Amniotic stem cell (primary cell): Measurements from ENCODE around the gene CHCHD6.

Experiments
- DNase-seq: peaks from one replicate; lab custom pipeline; 2025; lab: John Stamatoyannopoulos, UW

Gene CHCHD6

GRCh38 chr3:126703512-126704493 is at the start of gene CHCHD6:
TSS of gene CHCHD6 (plus strand) at chr3:126704240. CDS start at chr3:126704313, 73 bp downstream.
- DNase-seq = peak; percentile 89

DNA sequence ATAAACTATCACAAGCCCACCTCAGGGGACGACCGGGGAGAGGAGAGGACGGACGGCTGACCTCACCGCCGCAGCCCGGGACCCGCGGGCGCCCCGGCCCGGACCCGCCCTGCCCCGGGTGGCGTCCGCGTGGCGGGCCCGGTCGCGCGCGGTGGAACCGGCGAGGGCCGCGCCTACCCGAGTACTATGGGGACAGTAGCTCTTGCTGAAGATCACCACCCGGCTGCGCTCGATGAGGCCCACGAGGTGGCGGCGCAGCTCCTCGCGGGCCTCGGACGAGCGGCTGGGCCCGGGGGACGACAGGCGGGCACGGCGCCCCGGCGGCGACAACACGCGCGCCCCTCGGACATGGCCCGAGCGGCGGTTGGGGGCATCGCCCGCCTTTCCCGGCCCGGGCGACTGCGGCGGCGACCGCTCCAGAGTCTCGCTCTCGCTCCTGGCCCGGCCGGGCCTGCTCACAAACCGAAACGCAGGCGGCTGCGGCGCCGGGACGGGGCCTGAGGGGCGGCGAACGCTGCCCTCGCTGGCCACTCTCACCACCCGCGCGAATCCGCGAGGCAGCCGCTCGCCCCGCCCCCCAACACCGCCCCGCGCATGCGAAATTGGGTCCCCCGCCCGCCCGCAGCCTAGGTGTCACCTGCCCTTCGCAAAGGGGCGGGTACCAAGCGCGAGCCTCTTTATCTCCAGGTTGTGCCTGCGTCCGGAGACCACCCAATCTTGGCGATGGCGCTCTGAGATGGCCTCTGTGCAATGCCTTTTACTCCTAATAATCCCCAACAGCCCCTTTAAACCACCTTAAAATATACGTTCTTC is 49.3 kb upstream of the CHCHD6 start, which contains the start of gene TXNRD3:
TSS of gene TXNRD3 (minus strand) at position 554 of the 813 bp plus-strand sequence.
- DNase-seq = peak; percentile 29

DNA sequence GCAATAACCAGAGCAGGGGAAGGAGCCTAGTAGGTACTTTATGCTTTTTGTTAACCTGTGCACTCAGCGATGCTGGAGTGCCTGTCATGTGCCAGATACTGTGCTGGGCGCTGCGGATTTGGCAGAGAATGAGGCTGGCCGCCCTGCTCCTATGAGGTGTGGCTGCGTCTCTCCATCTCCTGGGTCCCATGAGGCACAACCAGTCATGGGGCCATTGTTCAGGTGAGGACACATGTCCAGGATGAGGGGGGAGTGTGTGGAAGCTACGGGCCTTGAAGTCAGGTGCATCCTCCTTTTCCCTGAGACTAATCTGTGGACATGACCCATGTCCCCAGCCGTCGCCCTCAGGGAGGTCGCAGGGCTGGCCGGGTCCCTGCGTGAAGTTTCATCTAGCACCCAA is 48.2 kb upstream of the CHCHD6 start:
- DNase-seq = no peak

DNA sequence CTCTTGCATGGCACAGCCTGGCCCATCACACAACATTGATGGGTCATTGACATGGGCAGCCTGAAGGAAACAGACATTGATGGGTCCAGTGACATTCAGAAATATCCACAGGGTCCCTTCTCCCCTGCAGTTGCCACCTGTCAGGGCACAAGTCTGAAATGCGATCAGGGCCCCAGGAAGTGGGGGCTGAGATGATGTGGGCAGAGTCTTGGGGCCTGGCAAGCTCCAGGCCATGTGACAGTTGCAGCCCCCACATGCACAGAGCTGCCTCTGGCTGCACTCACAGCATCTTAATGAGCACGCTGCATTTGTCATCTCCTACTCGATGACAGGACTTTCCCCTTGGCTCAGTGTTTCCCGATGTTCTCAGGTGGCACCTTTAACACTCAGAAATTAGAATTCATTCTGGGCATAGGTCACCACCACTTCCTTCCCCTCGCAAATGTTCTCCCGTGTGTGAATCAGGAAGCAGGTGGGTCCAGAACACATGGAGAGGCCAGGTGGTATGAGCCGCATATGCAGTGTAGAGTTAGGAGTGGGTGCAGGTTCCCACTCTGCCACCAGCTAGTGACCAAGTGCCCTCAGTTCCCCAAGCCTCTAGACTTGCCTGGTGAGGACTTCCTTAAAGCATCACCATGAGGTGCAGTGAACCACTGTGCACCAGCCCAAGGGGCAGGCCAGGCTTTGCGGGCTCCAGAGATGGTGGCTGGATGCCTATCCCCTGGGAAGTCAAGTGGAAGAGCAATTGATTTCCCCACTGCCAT is 47.5 kb upstream of the CHCHD6 start:
- no peak for DNase-seq

GRCh38 chr3:126657901-126658300 is 46.1 kb upstream of the CHCHD6 start:
- no peak for DNase-seq

- no peak for DNase-seq
These were observed 45.5 kb upstream of the CHCHD6 start for GRCh38 chr3:126658584-126658983.

- DNase-seq = no peak
These were observed 43.8 kb upstream of the CHCHD6 start for GRCh38 chr3:126659915-126660886.

GRCh38 chr3:126661532-126662364 is 42.3 kb upstream of the CHCHD6 start:
- DNase-seq = no peak

- DNase-seq = no peak
These were observed 40.8 kb upstream of the CHCHD6 start for GRCh38 chr3:126663257-126663656.

DNA sequence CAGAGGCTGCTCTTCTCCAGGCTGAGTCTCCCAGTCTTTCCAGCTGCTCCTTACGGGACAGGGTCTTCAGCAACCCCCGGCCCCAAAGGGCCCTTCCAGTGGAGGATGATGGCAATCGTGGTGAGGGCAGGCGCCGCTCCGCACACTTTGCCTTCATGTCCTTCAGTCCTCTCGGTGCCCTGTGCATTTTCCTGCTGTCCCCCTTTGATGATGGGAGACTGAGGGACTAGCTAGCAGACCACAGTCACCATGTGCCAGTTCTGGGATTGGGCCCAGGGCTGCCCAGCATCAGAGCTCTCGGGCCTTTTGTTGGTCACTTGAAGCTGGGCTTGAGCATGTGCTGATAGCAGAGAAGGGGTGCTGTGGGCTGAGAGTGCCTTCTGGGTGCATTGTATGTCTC is 40.3 kb upstream of the CHCHD6 start:
- DNase-seq = no peak

- DNase-seq = no peak
These were observed 39.3 kb upstream of the CHCHD6 start for GRCh38 chr3:126664591-126665214.

GRCh38 chr3:126665221-126665936 is 38.7 kb upstream of the CHCHD6 start:
- DNase-seq = no peak

DNA sequence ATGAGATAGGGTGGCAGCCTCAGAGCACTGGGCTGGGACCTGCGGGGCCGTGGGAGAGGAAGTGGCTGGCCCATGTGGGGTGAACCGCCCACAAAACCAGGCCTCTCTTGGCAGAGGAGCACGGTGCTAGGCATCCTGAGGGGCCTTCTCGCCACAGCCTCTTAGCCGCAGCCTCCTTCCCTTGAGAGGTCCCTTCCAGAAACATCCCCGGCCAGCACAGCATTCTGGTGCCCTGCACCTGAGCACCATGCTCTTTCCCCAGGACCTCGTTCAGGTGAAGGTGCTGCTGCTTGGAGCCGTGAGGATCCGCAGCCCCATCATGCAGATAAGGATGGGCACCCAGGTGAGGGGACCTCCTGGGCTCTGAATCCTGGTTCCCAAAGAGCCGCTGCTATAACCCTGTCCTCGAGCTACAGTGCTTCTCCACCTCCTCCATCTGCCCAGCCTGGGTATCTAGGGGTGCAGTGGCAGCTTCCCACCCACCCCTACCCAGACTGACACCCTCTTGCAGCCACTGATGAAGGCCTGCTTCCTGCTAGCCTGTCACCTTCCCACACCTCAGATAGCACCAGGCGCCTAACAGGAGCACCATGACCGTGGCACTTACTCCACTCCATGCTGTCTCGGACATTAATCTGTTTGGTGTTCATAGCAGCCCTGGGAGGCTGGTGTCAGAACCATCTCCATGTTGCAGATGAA is 37.9 kb upstream of the CHCHD6 start:
- no peak for DNase-seq

- no peak for DNase-seq
These were observed 37.1 kb upstream of the CHCHD6 start for GRCh38 chr3:126666658-126667528.

GRCh38 chr3:126667631-126668449 is 36.2 kb upstream of the CHCHD6 start:
- no peak for DNase-seq
